A673 (cell line): ENCODE data around the gene HAPSTR1. TPM values are rescaled to one million over a fixed set of nuclear protein-coding genes. Genes with fewer than 3 reads are reported as not detected.
A peak's percentile ranks its signal among the peaks of the same experiment; 100 is the strongest.
"Not testable (repeated sequence)": the region's sequence is repeated elsewhere in the genome, so short reads cannot be mapped to it uniquely, and the experiment has no call there.

Experiments used
- BruUV-seq: library from RNA; stranded (reverse); fragments of 400-500 nt; replicated peaks from 2 replicates; lab custom pipeline; 2021; lab: Mats Ljungman, UMichigan
- CTCF ChIA-PET: fragments of 300-600 bp; sonication (Branson Sonifier 250); formaldehyde crosslinking; loops from one replicate; lab custom pipeline; 2022; ENCODE audit warnings: antibody characterized with exemption; lab: Charles Lee
- POLR2A ChIA-PET: fragments of 300-600 bp; sonication (Branson Sonifier 250); formaldehyde crosslinking; loops from one replicate; lab custom pipeline; 2022; ENCODE audit warnings: antibody characterized with exemption; ENCODE audit not compliant: low non-redundant PET; lab: Charles Lee
- DNase-seq: peaks from one replicate; pipeline ENCODE4 v3.0.0-alpha.2; 2015; ENCODE audit warnings: low spot score
- H3K27ac ChIP-seq: fragments of 200-600 bp; sonication (generic); 2 replicates; pipeline ENCODE4 v1.5.1; 2016; ENCODE audit warnings: mixed run types, low read depth, mild to moderate bottlenecking, mixed read lengths, antibody characterized with exemption, low read length; ENCODE audit not compliant: poor library complexity, severe bottlenecking
- H3K27me3 ChIP-seq: fragments of 200-600 bp; sonication (generic); replicated peaks from 2 replicates; pipeline ENCODE4 v1.6.1; 2017; ENCODE audit warnings: mixed run types, low read depth, mild to moderate bottlenecking, mixed read lengths, antibody characterized with exemption, low read length; ENCODE audit not compliant: insufficient read depth, poor library complexity
- H3K36me3 ChIP-seq: fragments of 200-600 bp; sonication (generic); 2 replicates; pipeline ENCODE4 v1.6.1; 2016; ENCODE audit warnings: mixed run types, mild to moderate bottlenecking, mixed read lengths, antibody characterized with exemption, low read length; ENCODE audit not compliant: insufficient read depth, poor library complexity, severe bottlenecking
- H3K4me1 ChIP-seq: fragments of 200-600 bp; sonication (generic); 2 replicates; pipeline ENCODE4 v1.6.1; 2017; ENCODE audit warnings: mixed run types, mild to moderate bottlenecking, mixed read lengths, antibody characterized with exemption, low read length; ENCODE audit not compliant: insufficient read depth, poor library complexity, severe bottlenecking
- H3K4me3 ChIP-seq: fragments of 200-600 bp; sonication (generic); 2 replicates; pipeline ENCODE4 v1.5.1; 2016; ENCODE audit warnings: low read depth, mixed run types, mild to moderate bottlenecking, mixed read lengths, low read length; ENCODE audit not compliant: poor library complexity, severe bottlenecking
- H3K9me3 ChIP-seq: fragments of 200-600 bp; sonication (generic); 2 replicates; pipeline ENCODE4 v1.6.1; 2016; ENCODE audit warnings: mixed run types, low read depth, mild to moderate bottlenecking, mixed read lengths, antibody characterized with exemption, low read length; ENCODE audit not compliant: poor library complexity, severe bottlenecking
- EZH2 ChIP-seq: fragments of 200-600 bp; sonication (generic); IDR thresholded peaks from 2 replicates; pipeline ENCODE4 v1.6.1; 2017; ENCODE audit warnings: borderline replicate concordance, low read depth, mild to moderate bottlenecking, mixed read lengths, antibody characterized with exemption, low read length; ENCODE audit not compliant: poor library complexity, severe bottlenecking
- intact Hi-C: fragments of 100-400 bp; cut with micrococcal nuclease; formaldehyde crosslinking; loops from one replicate; pipeline ENCODE4 v1.10.0; 2022; ENCODE audit not compliant: unreplicated experiment
- total RNA-seq: library from RNA; stranded (reverse); gene quantifications from 2 replicates; pipeline ENCODE4 v1.2.3, GENCODE V29; 2021
- TF ChIP-seq, protein P1 (sequence below): fragments of 300-800, 200-600 bp; sonication (generic); conservative IDR thresholded peaks from 2 replicates; pipeline ENCODE4 v1.5.1; 2017; ENCODE audit warnings: low read depth, mild to moderate bottlenecking, antibody characterized with exemption, low read length, moderate library complexity, mixed read lengths

HAPSTR1 gene
- total RNA-seq, 1 experiment from 2014 or later: 90.4 TPM

DNA sequence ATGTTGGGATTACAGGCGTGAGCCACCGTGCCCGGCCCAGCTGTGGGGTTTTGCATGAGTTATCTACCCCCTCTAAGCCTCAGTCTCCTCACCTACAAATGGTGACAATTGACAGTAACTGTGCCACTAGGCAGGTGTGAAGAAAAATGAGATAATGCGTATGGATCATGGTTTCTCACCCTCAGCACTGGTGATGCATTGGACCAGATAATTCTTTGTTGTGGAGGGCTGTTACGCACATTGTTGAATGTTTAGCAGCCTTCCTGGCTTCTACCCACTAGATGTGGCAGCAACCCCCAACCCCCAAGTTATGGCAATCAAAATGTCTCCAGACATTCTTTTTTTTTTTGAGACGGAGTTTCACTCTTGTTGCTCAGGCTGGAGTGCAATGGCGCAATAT is 9.0 kb upstream of the HAPSTR1 start:
- Histone ChIP-seq H3K27ac (no peak overlapping the region), H3K27me3 (no peaks in the 10 kb centered on the region), H3K9me3 (no peaks in the 10 kb centered on the region), H3K4me1 (peaks cover 3% of the 10 kb centered on the region), H3K4me3 (no peak overlapping the region), H3K36me3 (no peaks in the 10 kb centered on the region)
- no peak for DNase-seq
- BruUV-seq: no TSS peak
- ChIA-PET CTCF (no interaction called here), POLR2A (no interaction called here)
- TF ChIP-seq, protein P1, sequence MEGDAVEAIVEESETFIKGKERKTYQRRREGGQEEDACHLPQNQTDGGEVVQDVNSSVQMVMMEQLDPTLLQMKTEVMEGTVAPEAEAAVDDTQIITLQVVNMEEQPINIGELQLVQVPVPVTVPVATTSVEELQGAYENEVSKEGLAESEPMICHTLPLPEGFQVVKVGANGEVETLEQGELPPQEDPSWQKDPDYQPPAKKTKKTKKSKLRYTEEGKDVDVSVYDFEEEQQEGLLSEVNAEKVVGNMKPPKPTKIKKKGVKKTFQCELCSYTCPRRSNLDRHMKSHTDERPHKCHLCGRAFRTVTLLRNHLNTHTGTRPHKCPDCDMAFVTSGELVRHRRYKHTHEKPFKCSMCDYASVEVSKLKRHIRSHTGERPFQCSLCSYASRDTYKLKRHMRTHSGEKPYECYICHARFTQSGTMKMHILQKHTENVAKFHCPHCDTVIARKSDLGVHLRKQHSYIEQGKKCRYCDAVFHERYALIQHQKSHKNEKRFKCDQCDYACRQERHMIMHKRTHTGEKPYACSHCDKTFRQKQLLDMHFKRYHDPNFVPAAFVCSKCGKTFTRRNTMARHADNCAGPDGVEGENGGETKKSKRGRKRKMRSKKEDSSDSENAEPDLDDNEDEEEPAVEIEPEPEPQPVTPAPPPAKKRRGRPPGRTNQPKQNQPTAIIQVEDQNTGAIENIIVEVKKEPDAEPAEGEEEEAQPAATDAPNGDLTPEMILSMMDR: no peak
- TF ChIP-seq EZH2: no peak
- intact Hi-C loops: no loop called here

DNA sequence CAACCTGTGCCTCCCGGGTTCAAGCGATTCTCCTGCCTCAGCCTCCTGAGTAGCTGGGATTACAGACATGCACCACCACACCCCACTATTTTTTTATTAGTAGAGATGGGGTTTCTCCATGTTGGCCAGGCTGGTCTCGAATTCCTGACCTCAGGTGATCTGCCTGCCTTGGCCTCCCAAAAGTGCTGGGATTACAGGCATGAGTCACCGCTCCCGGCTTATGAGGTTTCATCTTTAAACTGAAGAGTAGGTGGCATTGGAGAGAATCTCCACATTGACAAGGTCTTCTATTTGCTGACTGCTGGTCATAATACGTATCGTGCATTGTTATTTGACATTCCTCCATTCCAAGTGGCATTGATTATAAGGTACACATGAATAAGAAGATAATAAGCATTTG is 3.7 kb upstream of the HAPSTR1 start:
- DNase-seq, H3K9me3 ChIP-seq, H3K36me3 ChIP-seq, CTCF ChIA-PET, H3K4me1 ChIP-seq, BruUV-seq, intact Hi-C loops, H3K27me3 ChIP-seq, H3K27ac ChIP-seq, H3K4me3 ChIP-seq: not testable (repeated sequence)
- POLR2A ChIA-PET: interaction anchor here (0.6 kb wide), 1 partner anchor 31 kb away, joined by 4 read pairs; no protein-coding TSS in a partner anchor

DNA sequence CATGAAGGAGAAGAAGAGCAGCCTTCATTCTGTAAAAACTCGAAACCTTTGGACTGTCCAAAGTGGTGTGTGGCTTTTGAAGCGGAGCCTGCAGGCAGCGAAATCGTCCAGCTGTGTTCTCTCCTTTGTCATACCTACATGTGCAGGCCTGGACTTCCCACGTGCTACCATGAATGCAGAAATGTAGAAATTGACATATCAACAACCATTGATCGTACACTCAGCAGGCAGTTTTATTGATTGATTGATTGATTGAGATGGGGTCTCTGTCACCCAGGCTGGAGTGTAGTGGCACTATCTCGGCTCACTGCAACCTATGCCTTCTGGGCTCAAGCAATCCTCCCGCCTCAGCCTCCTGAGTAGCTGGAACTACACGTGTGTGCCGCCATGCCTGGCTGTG is 2.6 kb upstream of the HAPSTR1 start:
- ChIA-PET POLR2A (no interaction called here), CTCF (no interaction called here)
- Histone ChIP-seq H3K4me3 (no peak overlapping the region), H3K36me3 (peaks cover 12% of the 10 kb centered on the region), H3K27ac (no peak overlapping the region), H3K9me3 (no peaks in the 10 kb centered on the region), H3K27me3 (no peaks in the 10 kb centered on the region), H3K4me1 (peaks cover 9% of the 10 kb centered on the region)
- intact Hi-C loops: no loop called here
- no peak for DNase-seq
- TF ChIP-seq, protein P1: no peak
- TF ChIP-seq EZH2: no peak
- no TSS peak for BruUV-seq

DNA sequence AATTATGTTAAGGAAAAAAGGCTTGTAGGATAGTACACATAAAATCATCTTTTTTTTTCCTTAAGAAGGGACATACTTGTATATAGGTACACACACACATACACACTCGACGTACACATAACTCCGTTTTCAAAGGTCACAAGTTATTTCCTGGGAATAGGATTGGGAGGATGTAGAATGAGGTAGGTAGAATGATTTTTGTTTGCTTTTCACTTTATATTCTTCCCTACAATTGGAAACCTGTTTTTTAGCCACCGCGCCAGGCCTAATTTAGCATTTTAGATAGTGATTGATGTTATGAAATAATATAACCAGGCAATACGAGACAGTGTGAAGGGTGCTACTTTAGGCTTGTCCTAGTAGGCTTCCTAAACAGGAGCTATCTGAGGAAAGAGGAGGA is 1.8 kb upstream of the HAPSTR1 start:
- peaks cover 18% of the 10 kb centered on the region for H3K36me3 ChIP-seq
- peak overlapping the region; percentile 97 for H3K27ac ChIP-seq
- TF ChIP-seq, protein P1: no peak
- no peak for TF ChIP-seq EZH2
- CTCF ChIA-PET: no interaction called here
- intact Hi-C loops: loop anchor here (5.0 kb wide), 4 partner anchors 42 to 512 kb away; partner anchors contain the start of gene USP7
- POLR2A ChIA-PET: no interaction called here
- H3K9me3 ChIP-seq: no peaks in the 10 kb centered on the region
- DNase-seq: no peak
- peaks cover 13% of the 10 kb centered on the region for H3K4me1 ChIP-seq
- H3K4me3 ChIP-seq: no peak overlapping the region
- H3K27me3 ChIP-seq: no peaks in the 10 kb centered on the region
- BruUV-seq: no TSS peak
